ENCODE results near the gene PHLPP1. TPM values are rescaled to one million over a fixed set of nuclear protein-coding genes. Genes with fewer than 3 reads are reported as not detected.

PHLPP1 gene
- 29.7 TPM for total RNA-seq

GRCh38 chr18:62715436-62715758 is at the start of gene PHLPP1:
PHLPP1 (plus strand) TSS chr18:62715541; CDS start chr18:62715684, 143 bp downstream.

Small RNA genes within 50 kb of the gene (small RNA-seq; reads per million reads assigned to genes)
- gene RNU6-142P (ENCODE audit: low replicate concordance) = not detected

Other genes starting within 250 kb of the PHLPP1 start
- gene ZCCHC2, start 192.5 kb upstream of the PHLPP1 start, total RNA-seq = 16.6 TPM